Lower leg skin (tissue), 4 donors: ENCODE data around the gene MRPL42. TPM values are rescaled to one million over a fixed set of nuclear protein-coding genes. Genes with fewer than 3 reads are reported as not detected.
A peak's percentile ranks its signal among the peaks of the same experiment; 100 is the strongest.

ENCODE experiments used
- DNase-seq, 2 donors: peaks; one replicate each; pipeline ENCODE4 v3.0.0-alpha.2; 2019; ENCODE audit warnings: low spot score in 2 of 2
- H3K4me3 ChIP-seq: fragments of 200-600 bp; sonication (generic); 2 replicates; pipeline ENCODE4 v1.5.1; 2017; ENCODE audit warnings: mild to moderate bottlenecking, low read depth; ENCODE audit not compliant: poor library complexity, severe bottlenecking
- CTCF ChIP-seq, 3 donors: fragments of 450-650 bp; IDR thresholded peaks; one replicate each; pipeline ENCODE4 v1.5.1; 2016; ENCODE audit warnings: antibody characterized with exemption in 3 of 3, mild to moderate bottlenecking in 3 of 3, moderate library complexity in 2 of 3
- POLR2A ChIP-seq, 2 donors: fragments of 450-650 bp; IDR thresholded peaks; one replicate each; pipeline ENCODE4 v1.6.1; 2016 to 2017; ENCODE audit warnings: antibody characterized with exemption in 2 of 2, mild to moderate bottlenecking in 1 of 2, moderate library complexity in 1 of 2
- WGBS, 2 donors: methylation state at CpG; one replicate each; pipeline ENCODE4 v1.1.5; 2018; 5-methylcytosine and 5-hydroxymethylcytosine counted together
- intact Hi-C: fragments of 100-400 bp; cut with DNase I; formaldehyde crosslinking; loops from one replicate; pipeline ENCODE4 v1.15.0; 2023; ENCODE audit warnings: low total_unique reads
- total RNA-seq, 4 donors: library from RNA; depleted of rRNA; stranded (reverse); fragments of >200 nt; gene quantifications; one replicate each; pipeline ENCODE4 v1.1.0, GENCODE V29; 2016

MRPL42 gene
- total RNA-seq, 4 donors from 2014 or later = 43.9 to 58.4 (median 47.7) TPM

- DNase-seq = no peak
- intact Hi-C loops = loop anchor here (5.0 to 10.0 kb wide), 2 partner anchors 265 to 602 kb away; no protein-coding TSS in a partner anchor
These were observed 32.9 kb downstream of the MRPL42 start for GRCh38 chr12:93500201-93500600.

GRCh38 chr12:93500667-93501066 lies 33.4 kb downstream of the MRPL42 start:
- DNase-seq = no peak
- WGBS, 2 donors = 68 to 72% methylated on average over 2 of the region's 2 CpGs
- intact Hi-C loops = loop anchor here (5.0 to 10.0 kb wide), 2 partner anchors 264 to 602 kb away; no protein-coding TSS in a partner anchor
- no peak overlapping the region for H3K4me3 ChIP-seq
- TF ChIP-seq CTCF (IDR thresholded peaks at IDR 0.05) = no peak
- TF ChIP-seq POLR2A (IDR thresholded peaks at IDR 0.05) = no peak

More at GRCh38 chr12:93500201-93500600, 32.9 kb downstream of the MRPL42 start:
- 94 to 97% methylated on average over 1 of the region's 1 CpG for WGBS, 2 donors
- TF ChIP-seq POLR2A (IDR thresholded peaks at IDR 0.05) = no peak
- no peak for TF ChIP-seq CTCF (IDR thresholded peaks at IDR 0.05)
- no peak overlapping the region for H3K4me3 ChIP-seq

- intact Hi-C loops = loop anchor here (5.0 to 10.0 kb wide), 2 partner anchors 262 to 599 kb away; no protein-coding TSS in a partner anchor
- H3K4me3 ChIP-seq = no peak overlapping the region
- 67 to 71% methylated on average over 11 of the region's 11 CpGs for WGBS, 2 donors
- DNase-seq = peak in 1 of 2 donors; percentile 28
- peak in 1 of 3 donors; percentile 34 for TF ChIP-seq CTCF (IDR thresholded peaks at IDR 0.05)
- no peak for TF ChIP-seq POLR2A (IDR thresholded peaks at IDR 0.05)
These were observed 35.7 kb downstream of the MRPL42 start for GRCh38 chr12:93502802-93503623.

GRCh38 chr12:93507165-93507564 lies 39.9 kb downstream of the MRPL42 start:
- no peak for DNase-seq
- intact Hi-C loops = loop anchor here (10.0 kb wide), 1 partner anchor 258 kb away; no protein-coding TSS in a partner anchor
- TF ChIP-seq CTCF (IDR thresholded peaks at IDR 0.05) = no peak
- TF ChIP-seq POLR2A (IDR thresholded peaks at IDR 0.05) = no peak
- H3K4me3 ChIP-seq = no peak overlapping the region

GRCh38 chr12:93509506-93509905 lies 42.2 kb downstream of the MRPL42 start:
- 95% methylated on average over 1 of the region's 1 CpG for WGBS, 2 donors
- no peak for DNase-seq
- no peak overlapping the region for H3K4me3 ChIP-seq
- intact Hi-C loops = loop anchor here (10.0 kb wide), 1 partner anchor 255 kb away; no protein-coding TSS in a partner anchor
- TF ChIP-seq CTCF (IDR thresholded peaks at IDR 0.05) = no peak
- TF ChIP-seq POLR2A (IDR thresholded peaks at IDR 0.05) = no peak
